ENCODE data around the gene LHFPL3. TPM values are rescaled to one million over a fixed set of nuclear protein-coding genes. Genes with fewer than 3 reads are reported as not detected.

LHFPL3 gene
- total and polyA plus RNA-seq, 2 experiments from 2014 or later = not detected

GRCh38 chr7:104621321-104621720, 292.9 kb downstream of the LHFPL3 start:
- TF ChIP-seq, protein P1, sequence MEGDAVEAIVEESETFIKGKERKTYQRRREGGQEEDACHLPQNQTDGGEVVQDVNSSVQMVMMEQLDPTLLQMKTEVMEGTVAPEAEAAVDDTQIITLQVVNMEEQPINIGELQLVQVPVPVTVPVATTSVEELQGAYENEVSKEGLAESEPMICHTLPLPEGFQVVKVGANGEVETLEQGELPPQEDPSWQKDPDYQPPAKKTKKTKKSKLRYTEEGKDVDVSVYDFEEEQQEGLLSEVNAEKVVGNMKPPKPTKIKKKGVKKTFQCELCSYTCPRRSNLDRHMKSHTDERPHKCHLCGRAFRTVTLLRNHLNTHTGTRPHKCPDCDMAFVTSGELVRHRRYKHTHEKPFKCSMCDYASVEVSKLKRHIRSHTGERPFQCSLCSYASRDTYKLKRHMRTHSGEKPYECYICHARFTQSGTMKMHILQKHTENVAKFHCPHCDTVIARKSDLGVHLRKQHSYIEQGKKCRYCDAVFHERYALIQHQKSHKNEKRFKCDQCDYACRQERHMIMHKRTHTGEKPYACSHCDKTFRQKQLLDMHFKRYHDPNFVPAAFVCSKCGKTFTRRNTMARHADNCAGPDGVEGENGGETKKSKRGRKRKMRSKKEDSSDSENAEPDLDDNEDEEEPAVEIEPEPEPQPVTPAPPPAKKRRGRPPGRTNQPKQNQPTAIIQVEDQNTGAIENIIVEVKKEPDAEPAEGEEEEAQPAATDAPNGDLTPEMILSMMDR (IDR thresholded peaks at IDR 0.05; ENCODE audit: low read depth, low read length) = no peak
- no peaks in the 10 kb centered on the region for H3K4me1 ChIP-seq (ENCODE audit: low read depth)
- H3K36me3 ChIP-seq = no peaks in the 10 kb centered on the region
- no peaks in the 10 kb centered on the region for H3K27me3 ChIP-seq
- no peak overlapping the region for H3K4me3 ChIP-seq
- no peak overlapping the region for H3K27ac ChIP-seq
- no peaks in the 10 kb centered on the region for H3K9me3 ChIP-seq (ENCODE audit: low read depth)
- DNase-seq (ENCODE audit: low read depth in 1 of 2, low spot score in 1 of 2) = peak in 1 of 2 donors; percentile 5

DNA sequence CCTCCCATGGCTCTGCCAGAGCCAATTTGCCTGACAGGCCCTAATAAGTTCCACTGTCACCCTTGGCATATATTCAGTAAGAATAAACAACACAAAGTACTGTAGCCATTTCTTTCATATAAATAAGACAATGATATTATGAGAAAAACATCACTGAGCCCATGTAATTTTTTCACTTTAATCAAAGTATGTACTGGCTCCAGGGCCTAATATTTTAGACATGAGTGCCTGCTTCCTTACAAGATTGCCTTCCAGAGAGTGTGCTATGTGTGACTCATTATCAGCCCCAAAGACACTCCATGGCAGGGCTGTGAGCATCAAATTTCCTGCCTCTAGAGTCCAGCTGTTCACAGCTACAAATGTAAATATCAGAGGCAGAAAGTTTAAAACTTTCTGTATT, 297.6 kb downstream of the LHFPL3 start:
- H3K27me3 ChIP-seq = no peaks in the 10 kb centered on the region
- H3K27ac ChIP-seq = no peak overlapping the region
- no peaks in the 10 kb centered on the region for H3K4me1 ChIP-seq (ENCODE audit: low read depth)
- no peak overlapping the region for H3K4me3 ChIP-seq
- H3K36me3 ChIP-seq = no peaks in the 10 kb centered on the region
- no peaks in the 10 kb centered on the region for H3K9me3 ChIP-seq (ENCODE audit: low read depth)
- no peak for DNase-seq (ENCODE audit: low read depth in 1 of 2, low spot score in 1 of 2)
- TF ChIP-seq, protein P1 (IDR thresholded peaks at IDR 0.05; ENCODE audit: low read depth, low read length) = no peak

- Histone ChIP-seq H3K4me3 (no peak overlapping the region), H3K9me3 (ENCODE audit: low read depth) (no peaks in the 10 kb centered on the region), H3K4me1 (ENCODE audit: low read depth) (no peaks in the 10 kb centered on the region), H3K27me3 (no peaks in the 10 kb centered on the region), H3K36me3 (no peaks in the 10 kb centered on the region), H3K27ac (no peak overlapping the region)
- DNase-seq (ENCODE audit: low read depth in 1 of 2, low spot score in 1 of 2) = peak; percentile 35 to 85
- TF ChIP-seq, protein P1 (IDR thresholded peaks at IDR 0.05; ENCODE audit: low read depth, low read length) = no peak
Observed at GRCh38 chr7:104627516-104627915, 299.1 kb downstream of the LHFPL3 start.

DNA sequence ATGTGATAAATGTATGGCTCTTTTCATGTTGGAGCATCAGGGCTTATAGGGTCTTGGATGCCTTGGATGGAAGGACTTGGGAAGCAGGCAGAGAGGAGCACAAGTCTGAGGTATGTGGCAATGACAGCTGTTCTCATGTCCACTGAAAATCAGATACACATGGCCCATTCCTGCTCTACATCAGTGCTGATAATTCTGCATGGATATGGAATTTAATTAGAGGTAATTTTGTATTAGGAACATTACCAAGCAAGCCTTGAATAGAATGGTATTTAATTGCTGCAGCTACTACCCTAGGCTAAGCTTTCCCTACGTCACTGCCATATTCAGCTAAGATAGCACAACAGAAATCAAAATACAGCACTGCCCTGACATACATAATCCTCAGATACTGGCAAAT, 299.6 kb downstream of the LHFPL3 start:
- Histone ChIP-seq H3K4me1 (ENCODE audit: low read depth) (no peaks in the 10 kb centered on the region), H3K27me3 (no peaks in the 10 kb centered on the region), H3K36me3 (no peaks in the 10 kb centered on the region), H3K27ac (no peak overlapping the region), H3K9me3 (ENCODE audit: low read depth) (no peaks in the 10 kb centered on the region), H3K4me3 (no peak overlapping the region)
- TF ChIP-seq, protein P1 (IDR thresholded peaks at IDR 0.05; ENCODE audit: low read depth, low read length) = no peak
- DNase-seq (ENCODE audit: low read depth in 1 of 2, low spot score in 1 of 2) = no peak

DNA sequence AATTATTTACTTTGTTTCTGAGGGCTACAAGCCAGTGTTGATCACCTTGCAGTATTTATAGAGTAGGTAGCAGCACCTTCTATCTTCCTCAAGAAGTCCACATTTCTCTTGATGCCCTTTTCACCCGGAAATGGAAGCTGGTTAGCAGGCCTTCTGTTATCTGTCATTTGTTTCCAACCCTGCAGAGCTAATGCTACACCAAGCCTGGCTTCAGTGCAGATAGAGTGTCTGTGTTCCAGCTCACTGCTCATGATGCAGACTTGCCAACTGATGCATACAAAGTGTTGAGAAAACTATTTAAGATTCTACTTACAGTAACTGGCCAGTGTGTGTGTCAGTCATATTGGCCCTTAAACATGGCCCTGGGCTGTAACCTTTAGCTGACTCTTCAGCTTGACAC, 301.0 kb downstream of the LHFPL3 start:
- Histone ChIP-seq H3K9me3 (ENCODE audit: low read depth) (no peaks in the 10 kb centered on the region), H3K36me3 (no peaks in the 10 kb centered on the region), H3K27ac (no peak overlapping the region), H3K4me3 (no peak overlapping the region), H3K4me1 (ENCODE audit: low read depth) (no peaks in the 10 kb centered on the region), H3K27me3 (peaks cover 3% of the 10 kb centered on the region)
- no peak for DNase-seq (ENCODE audit: low read depth in 1 of 2, low spot score in 1 of 2)
- TF ChIP-seq, protein P1 (IDR thresholded peaks at IDR 0.05; ENCODE audit: low read depth, low read length) = no peak

- no peak for DNase-seq (ENCODE audit: low read depth in 1 of 2, low spot score in 1 of 2)
- TF ChIP-seq, protein P1 (IDR thresholded peaks at IDR 0.05; ENCODE audit: low read depth, low read length) = no peak
Observed at GRCh38 chr7:104640506-104640905, 312.1 kb downstream of the LHFPL3 start.

More at GRCh38 chr7:104640506-104640905, 312.1 kb downstream of the LHFPL3 start:
- no peaks in the 10 kb centered on the region for H3K4me1 ChIP-seq (ENCODE audit: low read depth)
- H3K27me3 ChIP-seq = no peaks in the 10 kb centered on the region
- H3K36me3 ChIP-seq = no peaks in the 10 kb centered on the region
- H3K27ac ChIP-seq = no peak overlapping the region
- H3K9me3 ChIP-seq (ENCODE audit: low read depth) = no peaks in the 10 kb centered on the region
- H3K4me3 ChIP-seq = no peak overlapping the region
